ENCODE results near the gene LRRC4C.

DNA sequence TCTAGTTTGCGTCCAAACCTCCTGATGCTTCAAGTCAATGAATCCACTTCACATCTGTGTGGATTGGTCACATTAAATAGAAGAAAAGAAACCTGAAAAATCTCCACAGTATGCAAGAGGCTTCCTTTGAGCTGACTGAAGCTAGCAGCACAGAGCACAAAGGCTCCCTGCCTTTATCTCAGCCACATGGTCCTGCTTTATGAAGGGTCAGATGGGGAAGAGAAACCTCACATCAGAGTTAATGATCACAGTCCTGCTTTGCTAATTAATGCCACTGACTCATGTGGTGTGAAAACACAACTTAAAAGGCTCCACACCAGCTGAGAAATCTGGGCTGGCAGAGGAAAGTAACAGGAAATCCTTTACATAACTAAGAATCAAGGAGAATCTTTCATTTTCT lies 1291.0 kb downstream of the LRRC4C start:
- TF ChIP-seq SREBF2 (IDR thresholded peaks at IDR 0.05; ENCODE audit: low read length) (no peak), POLR2A (IDR thresholded peaks at IDR 0.05; ENCODE audit: low read depth, low read length) (no peak), NFIC (IDR thresholded peaks at IDR 0.05; ENCODE audit: low read depth, low read length) (no peak), CTCF (IDR thresholded peaks at IDR 0.05 in 2 of 3, conservative IDR thresholded peaks at IDR 0.05 in 1 of 3; ENCODE audit: control insufficient read depth in 2 of 3, extremely low read depth in 1 of 3, insufficient read depth in 1 of 3, low read depth in 3 of 3, low read length in 3 of 3) (no peak), EZH2 (IDR thresholded peaks at IDR 0.05; ENCODE audit: borderline replicate concordance, control insufficient read depth, low read depth, low read length) (no peak), TAF1 (IDR thresholded peaks at IDR 0.05; ENCODE audit: borderline replicate concordance, low read depth, low read length) (no peak), NRF1 (conservative IDR thresholded peaks at IDR 0.05; ENCODE audit: low read depth, low read length) (no peak), GABPA (IDR thresholded peaks at IDR 0.05; ENCODE audit: low read depth) (no peak)
